ENCODE data around the gene SIRT7. TPM values are rescaled to one million over a fixed set of nuclear protein-coding genes. Genes with fewer than 3 reads are reported as not detected.
A peak's percentile ranks its signal among the peaks of the same experiment; 100 is the strongest.

Gene SIRT7
- total and polyA plus RNA-seq, 7 donors = 11.4 to 62.2 (median 28.8) TPM

DNA sequence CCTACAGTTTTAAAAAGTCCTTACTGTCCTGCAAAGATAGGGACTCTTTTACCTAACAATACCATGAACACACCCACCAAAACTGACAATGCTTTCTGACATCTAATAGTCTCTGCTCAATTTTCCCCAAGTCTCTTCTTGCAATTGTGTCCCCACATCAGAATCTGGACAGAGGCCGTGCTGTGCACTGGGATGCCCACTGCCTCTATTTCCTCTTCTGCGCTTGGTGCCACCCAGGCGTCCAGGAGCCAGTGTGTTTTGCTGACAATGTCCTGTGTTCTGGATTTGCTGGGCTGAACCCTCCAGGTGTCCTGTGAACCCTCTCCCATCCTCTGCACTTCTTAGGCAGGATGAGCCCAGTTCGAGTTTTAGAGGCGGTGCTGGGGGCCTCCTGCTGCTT lies 40.4 kb downstream of the SIRT7 start:
- H3K27ac ChIP-seq = no peak overlapping the region
- H3K9me3 ChIP-seq = no peaks in the 10 kb centered on the region
- no peak overlapping the region for H3K4me3 ChIP-seq
- intact Hi-C loops (cut with DNase I) = no loop called here
- DNase-seq = no peak
- peaks cover 0 to 6% (median 4%) of the 10 kb centered on the region in 4 donors for H3K4me1 ChIP-seq
- 96 to 97% methylated on average over 5 of the region's 5 CpGs for WGBS, 2 donors
- TF ChIP-seq, protein P1, sequence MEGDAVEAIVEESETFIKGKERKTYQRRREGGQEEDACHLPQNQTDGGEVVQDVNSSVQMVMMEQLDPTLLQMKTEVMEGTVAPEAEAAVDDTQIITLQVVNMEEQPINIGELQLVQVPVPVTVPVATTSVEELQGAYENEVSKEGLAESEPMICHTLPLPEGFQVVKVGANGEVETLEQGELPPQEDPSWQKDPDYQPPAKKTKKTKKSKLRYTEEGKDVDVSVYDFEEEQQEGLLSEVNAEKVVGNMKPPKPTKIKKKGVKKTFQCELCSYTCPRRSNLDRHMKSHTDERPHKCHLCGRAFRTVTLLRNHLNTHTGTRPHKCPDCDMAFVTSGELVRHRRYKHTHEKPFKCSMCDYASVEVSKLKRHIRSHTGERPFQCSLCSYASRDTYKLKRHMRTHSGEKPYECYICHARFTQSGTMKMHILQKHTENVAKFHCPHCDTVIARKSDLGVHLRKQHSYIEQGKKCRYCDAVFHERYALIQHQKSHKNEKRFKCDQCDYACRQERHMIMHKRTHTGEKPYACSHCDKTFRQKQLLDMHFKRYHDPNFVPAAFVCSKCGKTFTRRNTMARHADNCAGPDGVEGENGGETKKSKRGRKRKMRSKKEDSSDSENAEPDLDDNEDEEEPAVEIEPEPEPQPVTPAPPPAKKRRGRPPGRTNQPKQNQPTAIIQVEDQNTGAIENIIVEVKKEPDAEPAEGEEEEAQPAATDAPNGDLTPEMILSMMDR (IDR thresholded peaks at IDR 0.05) = no peak
- TF ChIP-seq POLR2A (IDR thresholded peaks at IDR 0.05) (no peak), EP300 (IDR thresholded peaks at IDR 0.05) (no peak), POLR2AphosphoS5 (IDR thresholded peaks at IDR 0.05) (no peak)
- H3K36me3 ChIP-seq = peaks cover 0 to 23% (median 6%) of the 10 kb centered on the region in 4 donors
- no peaks in the 10 kb centered on the region for H3K27me3 ChIP-seq

- TF ChIP-seq EP300 (IDR thresholded peaks at IDR 0.05) = no peak
- TF ChIP-seq POLR2A (IDR thresholded peaks at IDR 0.05) = peak; percentile 89 to 91
- peak in 1 of 4 donors; percentile 98 for TF ChIP-seq POLR2AphosphoS5 (IDR thresholded peaks at IDR 0.05)
- TF ChIP-seq, protein P1 (IDR thresholded peaks at IDR 0.05) = no peak
- peak overlapping the region; percentile 98 to 100 (median 99) for H3K27ac ChIP-seq
- H3K9me3 ChIP-seq = no peaks in the 10 kb centered on the region
- 0 to 1% methylated on average over 86 of the region's 86 CpGs for WGBS, 2 donors
- intact Hi-C loops (cut with DNase I) = loop anchor here (2.0 to 5.0 kb wide), 4 partner anchors 19 to 226 kb away; partner anchors contain the start of genes ALYREF, ANAPC11, FASN and MAFG
- peak overlapping the region; percentile 71 to 99 (median 84) for H3K4me3 ChIP-seq
- H3K27me3 ChIP-seq = no peaks in the 10 kb centered on the region
- peaks cover 0 to 58% (median 50%) of the 10 kb centered on the region in 4 donors for H3K4me1 ChIP-seq
- peaks cover 8 to 21% (median 17%) of the 10 kb centered on the region in 4 donors for H3K36me3 ChIP-seq
- DNase-seq = peak; percentile 98
Measured at GRCh38 chr17:81871387-81872230, 46.4 kb downstream of the SIRT7 start.

GRCh38 chr17:81870981-81871386 lies 47.0 kb downstream of the SIRT7 start, which contains the start of gene ARHGDIA:
Gene ARHGDIA, minus strand, starts transcription at chr17:81871337. Its CDS starts 1,407 bp downstream, at chr17:81869930.
- Histone ChIP-seq H3K9me3 (no peaks in the 10 kb centered on the region), H3K27ac (peak within 1 kb of the TSS; percentile 98 to 100 (median 99)), H3K36me3 (peaks cover 8 to 21% (median 17%) of the 10 kb centered on the region in 4 donors), H3K4me1 (peaks cover 0 to 63% (median 55%) of the 10 kb centered on the region in 4 donors), H3K4me3 (peak within 1 kb of the TSS; percentile 71 to 99 (median 84)), H3K27me3 (no peaks in the 10 kb centered on the region)
- intact Hi-C loops (cut with DNase I) = loop anchor here (2.0 to 5.0 kb wide), 4 partner anchors 20 to 226 kb away; partner anchors contain the start of genes ALYREF, ANAPC11, FASN and MAFG
- TF ChIP-seq, protein P1 (IDR thresholded peaks at IDR 0.05) = no peak
- TF ChIP-seq POLR2A (IDR thresholded peaks at IDR 0.05) = no peak
- no peak for TF ChIP-seq EP300 (IDR thresholded peaks at IDR 0.05)
- peak in 3 of 4 donors; percentile 99 for TF ChIP-seq POLR2AphosphoS5 (IDR thresholded peaks at IDR 0.05)
- no peak for DNase-seq
- 1% methylated on average over 64 of the region's 64 CpGs for WGBS, 2 donors

- peaks cover 8 to 23% (median 18%) of the 10 kb centered on the region in 4 donors for H3K36me3 ChIP-seq
- 1 to 3% methylated on average over 65 of the region's 65 CpGs for WGBS, 2 donors
- intact Hi-C loops (cut with DNase I) = loop anchor here (2.0 to 5.0 kb wide), 4 partner anchors 20 to 227 kb away; partner anchors contain the start of genes ALYREF, ANAPC11, FASN and MAFG
- TF ChIP-seq, protein P1 (IDR thresholded peaks at IDR 0.05) = no peak
- TF ChIP-seq POLR2AphosphoS5 (IDR thresholded peaks at IDR 0.05) = peak in 2 of 4 donors; percentile 26 to 35
- H3K4me3 ChIP-seq = peak overlapping the region; percentile 37 to 99 (median 84)
- no peaks in the 10 kb centered on the region for H3K9me3 ChIP-seq
- DNase-seq = peak; percentile 76
- peaks cover 0 to 63% (median 55%) of the 10 kb centered on the region in 4 donors for H3K4me1 ChIP-seq
- no peaks in the 10 kb centered on the region for H3K27me3 ChIP-seq
- H3K27ac ChIP-seq = peak overlapping the region; percentile 98 to 100 (median 99)
Measured at GRCh38 chr17:81870131-81870980, 47.6 kb downstream of the SIRT7 start.
